HEK293 (cell line): Measurements from ENCODE around the gene RHCG.
"Not testable (repeated sequence)": the region's sequence is repeated elsewhere in the genome, so short reads cannot be mapped to it uniquely, and the experiment has no call there.

Experiments used
- CTCF ChIA-PET: fragments of 350-600 bp; formaldehyde crosslinking; extraction: SDS; loops from one replicate; lab custom pipeline; 2021; ENCODE audit warnings: antibody characterized with exemption; lab: Yijun Ruan, JAX
- POLR2A ChIA-PET: fragments of 300-600 bp; formaldehyde crosslinking; extraction: SDS; loops from one replicate; lab custom pipeline; 2020; ENCODE audit warnings: antibody characterized with exemption, inconsistent platforms; lab: Yijun Ruan, JAX
- H3K27ac ChIP-seq: fragments of 200-500 bp; sonication (Bioruptor generic); 2 replicates; pipeline ENCODE4 v1.5.1; 2014; ENCODE audit warnings: low read depth, low read length, control low read depth, inconsistent platforms; ENCODE audit errors: extremely low read depth
- H3K36me3 ChIP-seq, 2 experiments: fragments of 200-500 bp in 1 of 2; sonication (Bioruptor generic) in 1 of 2; 1 replicate in 1 of 2; 2 replicates in 1 of 2; pipeline ENCODE4 v1.5.1; 2014 to 2017; ENCODE audit warnings: inconsistent platforms in 2 of 2, low read length in 2 of 2; ENCODE audit not compliant: control insufficient read depth in 2 of 2, insufficient read depth in 1 of 2
- H3K4me1 ChIP-seq: fragments of 200-500 bp; sonication (Bioruptor generic); 2 replicates; pipeline ENCODE4 v1.5.1; 2014; ENCODE audit warnings: mild to moderate bottlenecking, low read length, inconsistent platforms; ENCODE audit not compliant: control insufficient read depth, insufficient read depth
- H3K4me3 ChIP-seq: 2 replicates; pipeline ENCODE4 v1.5.1; 2011; ENCODE audit warnings: low read depth, mild to moderate bottlenecking, control low read depth, low read length, moderate library complexity
- H3K9me3 ChIP-seq: fragments of 200-500 bp; sonication (Bioruptor generic); 2 replicates; pipeline ENCODE4 v1.5.1; 2014; ENCODE audit warnings: low read depth, low read length, inconsistent platforms; ENCODE audit not compliant: control insufficient read depth, insufficient read depth
- EGR2 ChIP-seq: fragments of 450-650 bp; formaldehyde crosslinking; IDR thresholded peaks from 2 replicates; pipeline ENCODE4 v1.5.1; 2016; ENCODE audit warnings: low read depth, missing biosample characterization, missing genetic modification characterization
- FEZF1 ChIP-seq: fragments of 450-650 bp; formaldehyde crosslinking; IDR thresholded peaks from 2 replicates; pipeline ENCODE4 v1.5.1; 2016; ENCODE audit warnings: missing biosample characterization, missing genetic modification characterization
- KLF7 ChIP-seq: fragments of 450-650 bp; formaldehyde crosslinking; IDR thresholded peaks from 2 replicates; pipeline ENCODE4 v1.5.1; 2016; ENCODE audit warnings: missing biosample characterization, missing genetic modification characterization, borderline replicate concordance
- PRDM1 ChIP-seq: fragments of 450-650 bp; formaldehyde crosslinking; IDR thresholded peaks from 2 replicates; pipeline ENCODE4; 2016; ENCODE audit warnings: missing biosample characterization, missing genetic modification characterization
- SALL2 ChIP-seq: fragments of 450-650 bp; formaldehyde crosslinking; IDR thresholded peaks from 2 replicates; pipeline ENCODE4 v1.5.0; 2017; ENCODE audit warnings: missing biosample characterization, mild to moderate bottlenecking, missing genetic modification characterization, borderline replicate concordance
- SP2 ChIP-seq: fragments of 450-650 bp; formaldehyde crosslinking; IDR thresholded peaks from 2 replicates; pipeline ENCODE4 v1.5.1; 2016; ENCODE audit warnings: missing biosample characterization, missing genetic modification characterization
- ZBTB17 ChIP-seq: fragments of 450-650 bp; formaldehyde crosslinking; IDR thresholded peaks from 2 replicates; pipeline ENCODE4 v1.5.1; 2016; ENCODE audit warnings: missing biosample characterization, missing genetic modification characterization
- ZNF114 ChIP-seq: fragments of 450-650 bp; formaldehyde crosslinking; IDR thresholded peaks from 2 replicates; pipeline ENCODE4 v1.5.0; 2017; ENCODE audit warnings: missing biosample characterization, missing genetic modification characterization
- ZNF155 ChIP-seq: fragments of 450-650 bp; formaldehyde crosslinking; IDR thresholded peaks from 2 replicates; pipeline ENCODE4 v1.5.1; 2016; ENCODE audit warnings: missing biosample characterization, missing genetic modification characterization
- ZNF169 ChIP-seq: fragments of 450-650 bp; formaldehyde crosslinking; IDR thresholded peaks from 2 replicates; pipeline ENCODE4 v1.5.1; 2016; ENCODE audit warnings: missing biosample characterization, missing genetic modification characterization
- ZNF248 ChIP-seq: fragments of 450-650 bp; formaldehyde crosslinking; IDR thresholded peaks from 2 replicates; pipeline ENCODE4 v1.5.1; 2017; ENCODE audit warnings: missing biosample characterization, missing genetic modification characterization
- ZNF398 ChIP-seq: fragments of 450-650 bp; formaldehyde crosslinking; IDR thresholded peaks from 2 replicates; pipeline ENCODE4 v1.5.1; 2017; ENCODE audit warnings: missing biosample characterization, missing genetic modification characterization
- ZNF473 ChIP-seq: fragments of 450-650 bp; formaldehyde crosslinking; IDR thresholded peaks from 2 replicates; pipeline ENCODE4 v1.5.1; 2017; ENCODE audit warnings: missing biosample characterization, missing genetic modification characterization
- ZNF48 ChIP-seq: fragments of 450-650 bp; formaldehyde crosslinking; IDR thresholded peaks from 2 replicates; pipeline ENCODE4 v1.5.1; 2016; ENCODE audit warnings: missing biosample characterization, missing genetic modification characterization
- ZNF561 ChIP-seq: fragments of 450-650 bp; IDR thresholded peaks from 2 replicates; pipeline ENCODE4 v1.5.1; 2018; ENCODE audit warnings: missing biosample characterization, missing genetic modification characterization, borderline replicate concordance
- ZNF596 ChIP-seq: fragments of 450-650 bp; IDR thresholded peaks from 2 replicates; pipeline ENCODE4 v1.5.0; 2018; ENCODE audit warnings: missing biosample characterization, mild to moderate bottlenecking, missing genetic modification characterization, moderate library complexity
- ZNF610 ChIP-seq: fragments of 450-650 bp; formaldehyde crosslinking; IDR thresholded peaks from 2 replicates; pipeline ENCODE4 v1.5.1; 2016; ENCODE audit warnings: missing biosample characterization, missing genetic modification characterization, borderline replicate concordance
- ZNF639 ChIP-seq: fragments of 450-650 bp; formaldehyde crosslinking; IDR thresholded peaks from 2 replicates; pipeline ENCODE4 v1.5.1; 2016; ENCODE audit warnings: missing biosample characterization, missing genetic modification characterization
- ZNF837 ChIP-seq: fragments of 450-650 bp; formaldehyde crosslinking; IDR thresholded peaks from 2 replicates; pipeline ENCODE4 v1.5.1; 2016; ENCODE audit warnings: missing biosample characterization, missing genetic modification characterization
- ZSCAN4 ChIP-seq: fragments of 450-650 bp; formaldehyde crosslinking; IDR thresholded peaks from 2 replicates; pipeline ENCODE4 v1.5.1; 2017; ENCODE audit warnings: missing biosample characterization, missing genetic modification characterization

Gene RHCG

GRCh38 chr15:89469426-89470096 is 26.8 kb downstream of the RHCG start:
- CTCF ChIA-PET = interaction anchor here (5.2 to 11.8 kb wide), 2 partner anchors 26 to 111 kb away, joined by 206 to 234 read pairs; no protein-coding TSS in a partner anchor
- TF ChIP-seq ZBTB17 (tag by site-specific recombination) (0 out of 2 replicates have a peak, but pooled peaks have one; percentile 40), ZNF639 (tag by site-specific recombination) (no peak), ZNF248 (no peak), PRDM1 (tag by site-specific recombination) (no peak), SP2 (no peak), ZNF596 (tag by site-specific recombination) (no peak), ZNF155 (no peak), ZSCAN4 (tag by site-specific recombination) (no peak), ZNF48 (tag by site-specific recombination) (no peak)
- TF ChIP-seq, all 188 proteins: peak for 1

GRCh38 chr15:89468813-89469212 is 27.6 kb downstream of the RHCG start:
- POLR2A ChIA-PET, H3K9me3 ChIP-seq, H3K27ac ChIP-seq, H3K4me3 ChIP-seq, H3K4me1 ChIP-seq, H3K36me3 ChIP-seq: not testable (repeated sequence)
- CTCF ChIA-PET = interaction anchor here (6.1 kb wide), 1 partner anchor 111 kb away, joined by 44 read pairs; no protein-coding TSS in a partner anchor
- peak; percentile 26; the same call in 1 of the 2 replicates for TF ChIP-seq PRDM1 (tag by site-specific recombination)

More at GRCh38 chr15:89469426-89470096, 26.8 kb downstream of the RHCG start:
- Histone ChIP-seq H3K9me3 (no peaks in the 10 kb centered on the region), H3K4me3 (no peak overlapping the region), H3K36me3 (no peaks in the 10 kb centered on the region), H3K4me1 (no peaks in the 10 kb centered on the region), H3K27ac (no peak overlapping the region)
- POLR2A ChIA-PET = no interaction called here

GRCh38 chr15:89463113-89463512 is 33.3 kb downstream of the RHCG start:
- no peaks in the 10 kb centered on the region for H3K9me3 ChIP-seq
- CTCF ChIA-PET = interaction anchor here (1.7 to 6.1 kb wide), 2 partner anchors 11 to 105 kb away, joined by 11 to 44 read pairs; no protein-coding TSS in a partner anchor

More at GRCh38 chr15:89463113-89463512, 33.3 kb downstream of the RHCG start:
- no peaks in the 10 kb centered on the region for H3K4me1 ChIP-seq
- no peak for TF ChIP-seq KLF7 (tag by site-specific recombination)
- TF ChIP-seq ZNF610 (tag by site-specific recombination) = no peak
- TF ChIP-seq EGR2 = no peak
- TF ChIP-seq SALL2 (tag by site-specific recombination) = no peak
- TF ChIP-seq ZNF837 (tag by site-specific recombination) = no peak
- TF ChIP-seq ZNF169 (tag by site-specific recombination) = no peak
- no peak for TF ChIP-seq ZNF473 (tag by site-specific recombination)
- no peak for TF ChIP-seq ZBTB17 (tag by site-specific recombination)
- no peak for TF ChIP-seq ZNF398 (tag by site-specific recombination)
- no peak for TF ChIP-seq ZNF561 (tag by site-specific recombination)
- TF ChIP-seq FEZF1 (tag by site-specific recombination) = no peak
- no peak for TF ChIP-seq ZNF114
- H3K36me3 ChIP-seq = no peaks in the 10 kb centered on the region
- POLR2A ChIA-PET = no interaction called here
- no peak overlapping the region for H3K27ac ChIP-seq
- no peak overlapping the region for H3K4me3 ChIP-seq
